Activated T-cell treated with anti-CD3 and anti-CD28 coated beads, Interleukin-2, amount 50 U/mL, for 72 hours (primary cell): ENCODE measurements around the gene EBF3. TPM values are rescaled to one million over a fixed set of nuclear protein-coding genes. Genes with fewer than 3 reads are reported as not detected.

Experiments used
- ATAC-seq, 2 donors: fragments of 150-1000 bp; cut with Tn5 transposase; replicated peaks in 1 of 2; 2 replicates each; pipeline ENCODE4 v1.10.0; 2021; ENCODE audit warnings: moderate library complexity in 2 of 2, mild to moderate bottlenecking in 1 of 2
- DNase-seq, 2 donors: peaks; one replicate each; pipeline ENCODE4 v3.0.0; 2021 to 2022; ENCODE audit warnings: mixed read lengths in 1 of 2
- H3K27ac Mint-ChIP-seq: one replicate; pipeline ENCODE4 v1.8.0; 2022; ENCODE audit warnings: mild to moderate bottlenecking, moderate library complexity, mixed read lengths
- H3K27me3 Mint-ChIP-seq: one replicate; pipeline ENCODE4 v1.8.0; 2022; ENCODE audit warnings: low read depth, mixed read lengths
- H3K36me3 Mint-ChIP-seq, 2 donors: one replicate each; pipeline ENCODE4 v1.8.0; 2022; ENCODE audit warnings: mixed read lengths in 2 of 2, mild to moderate bottlenecking in 1 of 2; ENCODE audit not compliant: insufficient read depth in 2 of 2
- H3K4me1 Mint-ChIP-seq: one replicate; pipeline ENCODE4 v1.8.0; 2022; ENCODE audit warnings: low read depth, mixed read lengths
- H3K4me3 Mint-ChIP-seq, 2 donors: one replicate each; pipeline ENCODE4 v1.8.0; 2022; ENCODE audit warnings: mild to moderate bottlenecking in 2 of 2, mixed read lengths in 2 of 2, moderate library complexity in 2 of 2
- H3K9me3 Mint-ChIP-seq, 2 donors: one replicate each; pipeline ENCODE4 v1.8.0; 2022; ENCODE audit warnings: mixed read lengths in 2 of 2
- total RNA-seq, 2 donors: library from RNA; stranded (reverse); gene quantifications; one replicate each; pipeline ENCODE4 v1.2.3, GENCODE V29; 2022

EBF3 gene
- total RNA-seq, 2 donors from 2014 or later, result not detected

GRCh38 chr10:129941199-129942018 is 22.7 kb downstream of the EBF3 start:
- DNase-seq (no peak), ATAC-seq (no peak)
- Mint-ChIP-seq H3K36me3 (no peaks in the 10 kb centered on the region), H3K27me3 (peaks cover 5% of the 10 kb centered on the region), H3K27ac (no peak overlapping the region), H3K4me1 (no peaks in the 10 kb centered on the region), H3K9me3 (no peaks in the 10 kb centered on the region), H3K4me3 (no peak overlapping the region)

- no peak for DNase-seq
- no peak overlapping the region for H3K4me3 Mint-ChIP-seq
- no peak for ATAC-seq
- H3K27me3 Mint-ChIP-seq, result peaks cover 5% of the 10 kb centered on the region
- H3K27ac Mint-ChIP-seq, result no peak overlapping the region
- H3K4me1 Mint-ChIP-seq, result no peaks in the 10 kb centered on the region
- H3K9me3 Mint-ChIP-seq, result no peaks in the 10 kb centered on the region
- H3K36me3 Mint-ChIP-seq, result no peaks in the 10 kb centered on the region
These were observed 23.4 kb downstream of the EBF3 start for GRCh38 chr10:129940617-129941198.

GRCh38 chr10:129939416-129940275 is 24.4 kb downstream of the EBF3 start:
- Mint-ChIP-seq H3K9me3 (no peaks in the 10 kb centered on the region), H3K36me3 (no peaks in the 10 kb centered on the region), H3K27me3 (peaks cover 5% of the 10 kb centered on the region), H3K4me1 (no peaks in the 10 kb centered on the region), H3K4me3 (no peak overlapping the region), H3K27ac (no peak overlapping the region)
- DNase-seq, result no peak
- no peak for ATAC-seq

DNA sequence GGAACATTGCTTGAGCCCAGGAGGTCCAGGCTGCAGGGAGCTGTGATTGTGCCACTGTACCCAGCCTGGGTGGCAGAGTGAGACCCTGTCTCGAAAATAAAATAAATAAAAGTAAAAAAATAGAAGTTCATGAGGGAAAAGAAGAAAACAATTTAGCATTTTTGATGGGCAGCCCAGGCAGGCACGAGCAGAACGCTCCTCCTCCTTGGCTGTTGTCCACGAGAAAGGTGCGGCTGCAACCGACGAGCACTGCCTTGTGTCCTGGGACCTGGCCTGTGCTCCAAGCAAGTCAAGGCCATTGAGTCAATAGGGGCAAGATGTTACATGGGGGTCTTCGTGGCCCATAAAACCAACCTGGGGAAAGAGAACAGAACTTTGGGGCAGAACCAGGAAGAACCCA is 25.6 kb downstream of the EBF3 start:
- no peak overlapping the region for H3K4me3 Mint-ChIP-seq
- peaks cover 5% of the 10 kb centered on the region for H3K27me3 Mint-ChIP-seq
- DNase-seq, result no peak
- no peaks in the 10 kb centered on the region for H3K9me3 Mint-ChIP-seq
- H3K27ac Mint-ChIP-seq, result no peak overlapping the region
- H3K4me1 Mint-ChIP-seq, result no peaks in the 10 kb centered on the region
- H3K36me3 Mint-ChIP-seq, result no peaks in the 10 kb centered on the region
- ATAC-seq, result no peak

DNA sequence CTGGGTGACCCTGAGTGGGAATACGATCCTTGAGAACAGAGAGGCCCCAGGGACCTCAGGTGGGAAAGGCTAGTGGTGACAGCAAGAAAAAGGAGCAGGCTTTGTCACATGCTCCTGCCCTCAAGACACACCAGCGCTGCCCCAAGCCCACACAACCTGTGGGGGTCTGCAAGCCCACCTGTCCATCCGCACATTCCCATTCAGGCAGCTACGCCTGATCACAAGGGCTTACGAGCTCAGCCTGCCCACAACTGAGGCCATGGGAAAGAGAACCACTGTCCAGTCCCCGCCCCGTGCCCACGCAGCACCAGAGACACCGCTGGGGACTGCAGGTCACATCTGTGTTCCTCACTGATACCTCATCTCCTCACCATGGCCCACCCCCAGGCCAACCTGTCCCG is 26.7 kb downstream of the EBF3 start:
- no peak overlapping the region for H3K4me3 Mint-ChIP-seq

GRCh38 chr10:129936923-129937300 is 27.2 kb downstream of the EBF3 start:
- Mint-ChIP-seq H3K4me3 (no peak overlapping the region), H3K4me1 (no peaks in the 10 kb centered on the region), H3K9me3 (no peaks in the 10 kb centered on the region), H3K27me3 (peaks cover 5% of the 10 kb centered on the region), H3K36me3 (no peaks in the 10 kb centered on the region), H3K27ac (no peak overlapping the region)
- ATAC-seq (no peak), DNase-seq (no peak)

More for the DNA sequence above, 26.7 kb downstream of the EBF3 start:
- H3K27me3 Mint-ChIP-seq, result peaks cover 5% of the 10 kb centered on the region
- DNase-seq, result no peak
- H3K9me3 Mint-ChIP-seq, result no peaks in the 10 kb centered on the region
- H3K36me3 Mint-ChIP-seq, result no peaks in the 10 kb centered on the region
- no peak overlapping the region for H3K27ac Mint-ChIP-seq
- H3K4me1 Mint-ChIP-seq, result no peaks in the 10 kb centered on the region
- ATAC-seq, result no peak

- DNase-seq, result no peak
- Mint-ChIP-seq H3K9me3 (no peaks in the 10 kb centered on the region), H3K4me3 (no peak overlapping the region)
These were observed 27.7 kb downstream of the EBF3 start for GRCh38 chr10:129936266-129936922.

GRCh38 chr10:129935867-129936152 is 28.3 kb downstream of the EBF3 start:
- Mint-ChIP-seq H3K4me3 (no peak overlapping the region), H3K27me3 (peaks cover 5% of the 10 kb centered on the region), H3K36me3 (no peaks in the 10 kb centered on the region), H3K4me1 (no peaks in the 10 kb centered on the region), H3K9me3 (no peaks in the 10 kb centered on the region), H3K27ac (no peak overlapping the region)
- ATAC-seq, result no peak
- DNase-seq, result no peak

More at GRCh38 chr10:129936266-129936922, 27.7 kb downstream of the EBF3 start:
- H3K27me3 Mint-ChIP-seq, result peaks cover 5% of the 10 kb centered on the region
- H3K4me1 Mint-ChIP-seq, result no peaks in the 10 kb centered on the region
- H3K27ac Mint-ChIP-seq, result no peak overlapping the region
- no peaks in the 10 kb centered on the region for H3K36me3 Mint-ChIP-seq
- ATAC-seq, result no peak

GRCh38 chr10:129935102-129935866 is 28.8 kb downstream of the EBF3 start:
- Mint-ChIP-seq H3K27ac (no peak overlapping the region), H3K27me3 (peaks cover 5% of the 10 kb centered on the region), H3K4me3 (no peak overlapping the region), H3K36me3 (no peaks in the 10 kb centered on the region), H3K9me3 (no peaks in the 10 kb centered on the region), H3K4me1 (no peaks in the 10 kb centered on the region)
- ATAC-seq (no peak), DNase-seq (no peak)

GRCh38 chr10:129934196-129934925 is 29.7 kb downstream of the EBF3 start:
- Mint-ChIP-seq H3K36me3 (no peaks in the 10 kb centered on the region), H3K9me3 (no peaks in the 10 kb centered on the region), H3K27ac (no peak overlapping the region), H3K27me3 (peaks cover 5% of the 10 kb centered on the region), H3K4me3 (no peak overlapping the region), H3K4me1 (no peaks in the 10 kb centered on the region)
- DNase-seq (no peak), ATAC-seq (no peak)

- H3K27me3 Mint-ChIP-seq, result no peaks in the 10 kb centered on the region
- no peaks in the 10 kb centered on the region for H3K36me3 Mint-ChIP-seq
- DNase-seq, result no peak
- H3K4me1 Mint-ChIP-seq, result no peaks in the 10 kb centered on the region
- H3K9me3 Mint-ChIP-seq, result no peaks in the 10 kb centered on the region
- H3K27ac Mint-ChIP-seq, result no peak overlapping the region
- no peak for ATAC-seq
- no peak overlapping the region for H3K4me3 Mint-ChIP-seq
These were observed 30.5 kb downstream of the EBF3 start for GRCh38 chr10:129933456-129934092.
